H1 (cell line): ENCODE results near the gene PRDM15. TPM values are rescaled to one million over a fixed set of nuclear protein-coding genes. Genes with fewer than 3 reads are reported as not detected.

Source experiments
- CTCF ChIA-PET: fragments of 300-600 bp; sonication (Branson Sonifier 250); formaldehyde crosslinking; loops from one replicate; lab custom pipeline; 2021; ENCODE audit not compliant: partially characterized antibody; lab: Charles Lee
- POLR2A ChIA-PET: fragments of 300-600 bp; sonication (Branson Sonifier 250); formaldehyde crosslinking; loops from one replicate; lab custom pipeline; 2021; ENCODE audit warnings: inconsistent platforms; ENCODE audit not compliant: partially characterized antibody; lab: Charles Lee
- DNase-seq, 2 experiments: peaks; one replicate each; pipeline versions ENCODE4 v3.0.0 to v3.0.0-alpha.2; 2010 to 2022; ENCODE audit warnings: low spot score in 2 of 2, low read depth in 1 of 2, mixed read lengths in 1 of 2
- FAIRE-seq: peaks from 2 replicates; lab custom pipeline; 2011; peaks lifted over from hg19 to GRCh38; lab: Jason Lieb, UNC
- H2AFZ ChIP-seq: 2 replicates; pipeline ENCODE4 v1.8.1; 2012; ENCODE audit warnings: low read length, inconsistent platforms
- H2AK5ac ChIP-seq: 2 replicates; pipeline ENCODE4 v1.6.1; 2013; ENCODE audit warnings: low read depth, low read length
- H2BK120ac ChIP-seq: replicated peaks from 2 replicates; pipeline ENCODE3; 2013; ENCODE audit warnings: low read depth, low read length, inconsistent platforms
- H2BK12ac ChIP-seq: 2 replicates; pipeline ENCODE4 v1.6.1; 2013; ENCODE audit warnings: low read depth, low read length
- H2BK15ac ChIP-seq: 2 replicates; pipeline ENCODE4 v1.6.1; 2013; ENCODE audit warnings: low read length
- H2BK20ac ChIP-seq: 2 replicates; pipeline ENCODE4 v1.6.1; 2013; ENCODE audit warnings: low read length
- H2BK5ac ChIP-seq: 2 replicates; pipeline ENCODE4 v1.6.1; 2013; ENCODE audit warnings: low read depth, low read length
- H3K14ac ChIP-seq: 2 replicates; pipeline ENCODE4 v1.6.1; 2013; ENCODE audit warnings: inconsistent platforms; ENCODE audit not compliant: insufficient read length
- H3K18ac ChIP-seq: 2 replicates; pipeline ENCODE4 v1.6.1; 2013; ENCODE audit warnings: low read length; ENCODE audit errors: extremely low read depth
- H3K23ac ChIP-seq: 2 replicates; pipeline ENCODE4 v1.6.1; 2013; ENCODE audit warnings: inconsistent platforms; ENCODE audit not compliant: insufficient read length
- H3K23me2 ChIP-seq: 2 replicates; pipeline ENCODE4 v1.6.1; 2013; ENCODE audit warnings: low read depth, low read length
- H3K27ac ChIP-seq: 2 replicates; pipeline ENCODE4 v1.6.1; 2011; ENCODE audit warnings: low read depth, low read length, inconsistent platforms
- H3K27me3 ChIP-seq, 4 experiments: replicated peaks in 1 of 4; 1 replicate in 1 of 4; 2 replicates in 3 of 4; pipeline versions ENCODE4 v1.6.1 to v1.8.1; 2011 to 2013; ENCODE audit warnings: low read length in 3 of 4, mild to moderate bottlenecking in 3 of 4, inconsistent platforms in 2 of 4, mixed read lengths in 2 of 4, moderate library complexity in 1 of 4; ENCODE audit not compliant: control insufficient read depth in 3 of 4, insufficient read depth in 3 of 4; ENCODE audit errors: extremely low read depth in 1 of 4
- H3K36me3 ChIP-seq, 4 experiments: 2 replicates each; pipeline versions ENCODE4 v1.6.1 to v1.8.1; 2011 to 2013; ENCODE audit warnings: mild to moderate bottlenecking in 4 of 4, low read length in 3 of 4, moderate library complexity in 2 of 4, control low read depth in 1 of 4, inconsistent platforms in 1 of 4; ENCODE audit not compliant: insufficient read depth in 4 of 4, control insufficient read depth in 2 of 4
- H3K4ac ChIP-seq: replicated peaks from 2 replicates; pipeline ENCODE3; 2013; ENCODE audit warnings: low read length, low read depth, mixed read lengths, inconsistent platforms; ENCODE audit not compliant: insufficient read length
- H3K4me1 ChIP-seq, 4 experiments: replicated peaks in 1 of 4; 1 replicate in 1 of 4; 2 replicates in 3 of 4; pipeline versions ENCODE4 v1.6.1 to v1.8.1; 2011 to 2013; ENCODE audit warnings: low read length in 3 of 4, inconsistent platforms in 2 of 4, mixed read lengths in 1 of 4; ENCODE audit not compliant: insufficient read depth in 4 of 4, control insufficient read depth in 3 of 4
- H3K4me2 ChIP-seq, 2 experiments: 2 replicates each; pipeline versions ENCODE4 v1.6.1 to v1.8.1; 2011 to 2013; ENCODE audit warnings: low read depth in 2 of 2, low read length in 2 of 2, control low read depth in 1 of 2, inconsistent platforms in 1 of 2, mild to moderate bottlenecking in 1 of 2; ENCODE audit not compliant: insufficient read depth in 1 of 2
- H3K4me3 ChIP-seq, 4 experiments: fragments of 200-600, 300-600 bp in 1 of 4; sonication (generic), shearing (Covaris generic), sonication (Bioruptor Twin) in 1 of 4; 2 replicates each; pipeline versions ENCODE4 v1.5.1 to v1.8.1; 2011 to 2016; ENCODE audit warnings: low read length in 4 of 4, low read depth in 3 of 4, control low read depth in 2 of 4, inconsistent platforms in 2 of 4, mild to moderate bottlenecking in 2 of 4, mixed read lengths in 1 of 4, moderate library complexity in 1 of 4; ENCODE audit not compliant: insufficient read depth in 2 of 4; ENCODE audit errors: extremely low read depth in 1 of 4
- H3K56ac ChIP-seq: replicated peaks from 2 replicates; pipeline ENCODE3; 2013; ENCODE audit warnings: low read depth, mild to moderate bottlenecking, mixed read lengths, low read length, inconsistent platforms; ENCODE audit not compliant: insufficient read length
- H3K79me1 ChIP-seq: 2 replicates; pipeline ENCODE4 v1.6.1; 2013; ENCODE audit warnings: low read depth, low read length, control low read depth
- H3K79me2 ChIP-seq, 2 experiments: 2 replicates each; pipeline versions ENCODE4 v1.6.1 to v1.8.1; 2012 to 2013; ENCODE audit warnings: low read length in 2 of 2, mild to moderate bottlenecking in 2 of 2, inconsistent platforms in 1 of 2; ENCODE audit not compliant: insufficient read depth in 2 of 2, control insufficient read depth in 1 of 2
- H3K9ac ChIP-seq, 4 experiments: replicated peaks in 1 of 4; 1 replicate in 1 of 4; 2 replicates in 3 of 4; pipeline versions ENCODE4 v1.6.1 to v1.8.1; 2011 to 2013; ENCODE audit warnings: low read depth in 3 of 4, low read length in 3 of 4, control low read depth in 2 of 4, mild to moderate bottlenecking in 2 of 4, moderate library complexity in 2 of 4, inconsistent platforms in 1 of 4; ENCODE audit errors: extremely low read depth in 1 of 4
- H3K9me3 ChIP-seq, 2 experiments: 2 replicates each; pipeline versions ENCODE4 v1.6.1 to v1.8.1; 2012 to 2013; ENCODE audit warnings: mild to moderate bottlenecking in 2 of 2, moderate library complexity in 2 of 2, control low read depth in 1 of 2, inconsistent platforms in 1 of 2, low read depth in 1 of 2, low read length in 1 of 2, mixed read lengths in 1 of 2; ENCODE audit not compliant: insufficient read depth in 2 of 2
- H4K20me1 ChIP-seq, 2 experiments: replicated peaks in 1 of 2; 2 replicates each; pipeline versions ENCODE3 to v1.8.1; 2011 to 2013; ENCODE audit warnings: inconsistent platforms in 2 of 2, low read length in 2 of 2, mild to moderate bottlenecking in 1 of 2; ENCODE audit not compliant: insufficient read depth in 2 of 2, control insufficient read depth in 1 of 2
- H4K5ac ChIP-seq: 2 replicates; pipeline ENCODE4 v1.6.1; 2013; ENCODE audit warnings: low read length, low read depth, mixed read lengths, inconsistent platforms; ENCODE audit not compliant: insufficient read length
- H4K8ac ChIP-seq: 2 replicates; pipeline ENCODE4 v1.8.0; 2013; ENCODE audit warnings: mild to moderate bottlenecking, moderate library complexity, low read length, inconsistent platforms; ENCODE audit not compliant: insufficient read depth; ENCODE audit errors: extremely low read depth
- H4K91ac ChIP-seq: replicated peaks from 2 replicates; pipeline ENCODE3; 2013; ENCODE audit warnings: low read length, mixed read lengths, inconsistent platforms; ENCODE audit not compliant: insufficient read length
- ATF2 ChIP-seq: IDR thresholded peaks from 2 replicates; pipeline ENCODE4 v1.6.1; 2012; ENCODE audit warnings: low read length, inconsistent platforms
- CBX5 ChIP-seq: fragments of 300-800, 300-1000 bp; sonication (generic); IDR thresholded peaks from 2 replicates; pipeline ENCODE4 v1.7.1; 2016; ENCODE audit warnings: antibody characterized with exemption, low read length, low read depth
- CHD2 ChIP-seq: IDR thresholded peaks from 2 replicates; pipeline ENCODE4 v1.6.1; 2012; ENCODE audit warnings: low read length, improper control_type of control experiment
- MAX ChIP-seq: IDR thresholded peaks from 2 replicates; pipeline ENCODE4 v1.6.1; 2012; ENCODE audit warnings: inconsistent platforms
- RAD21 ChIP-seq, 2 experiments: IDR thresholded peaks in 1 of 2; conservative IDR thresholded peaks in 1 of 2; 2 replicates each; pipeline ENCODE4 v1.6.1; 2011; ENCODE audit warnings: low read depth in 2 of 2, low read length in 2 of 2, improper control_type of control experiment in 1 of 2, inconsistent platforms in 1 of 2, mild to moderate bottlenecking in 1 of 2, moderate library complexity in 1 of 2
- SAP30 ChIP-seq: fragments of 300-600 bp; sonication (generic); IDR thresholded peaks from 2 replicates; pipeline ENCODE4 v1.7.1; 2012; ENCODE audit warnings: low read length, moderate library complexity, mild to moderate bottlenecking, inconsistent platforms; ENCODE audit not compliant: insufficient read depth, insufficient replicate concordance
- YY1 ChIP-seq: IDR thresholded peaks from 2 replicates; pipeline ENCODE4 v1.6.1; 2011; ENCODE audit warnings: low read depth, mild to moderate bottlenecking, low read length
- WGBS, 2 experiments: shearing (Covaris generic) in 1 of 2; methylation state at CpG; one replicate each; pipeline versions ENCODE4 v1.1.6 to v1.1.7; 2013 to 2015; ENCODE audit warnings: low lambda C conversion rate in 2 of 2, mixed read lengths in 2 of 2, inconsistent platforms in 1 of 2, low coverage in 1 of 2, missing lambda C conversion rate in 1 of 2; ENCODE audit not compliant: insufficient replicate concordance in 2 of 2, insufficient coverage in 1 of 2, insufficient read length in 1 of 2; ENCODE audit errors: extremely low coverage in 1 of 2, missing lambda C conversion rate in 1 of 2; 5-methylcytosine and 5-hydroxymethylcytosine counted together
- polyA plus RNA-seq, 7 experiments: library from polyadenylated mRNA; depleted of rRNA in 3 of 7; stranded (reverse) in 5 of 7; unstranded in 2 of 7; fragments of >200 nt in 5 of 7; fragments of 200-250 nt in 2 of 7; gene quantifications; 1 replicate in 5 of 7; 2 replicates in 1 of 7; 4 replicates in 1 of 7; pipeline versions ENCODE4 v1.2.1 to v1.2.3, GENCODE V29; 2011 to 2013; ENCODE audit warnings: missing spikeins in 2 of 7, mixed read lengths in 2 of 7
- total RNA-seq: library from RNA; stranded (reverse); fragmentation: NEBNext Ultra II Directional; extraction: Animal tissue kit (Norgen Biotek cat#: 25700); gene quantifications from 2 replicates; pipeline ENCODE4 v1.2.1, GENCODE V29; 2021
- TF ChIP-seq, protein P1 (sequence below): IDR thresholded peaks from 2 replicates; pipeline ENCODE4 v1.6.1; 2012; ENCODE audit warnings: inconsistent platforms

PRDM15 gene
- total and polyA plus RNA-seq, 2 of the 8 experiments (the other 6 are each of a cell fraction or from before 2014, with no cell fraction given): 9.7 to 10.5 TPM

DNA sequence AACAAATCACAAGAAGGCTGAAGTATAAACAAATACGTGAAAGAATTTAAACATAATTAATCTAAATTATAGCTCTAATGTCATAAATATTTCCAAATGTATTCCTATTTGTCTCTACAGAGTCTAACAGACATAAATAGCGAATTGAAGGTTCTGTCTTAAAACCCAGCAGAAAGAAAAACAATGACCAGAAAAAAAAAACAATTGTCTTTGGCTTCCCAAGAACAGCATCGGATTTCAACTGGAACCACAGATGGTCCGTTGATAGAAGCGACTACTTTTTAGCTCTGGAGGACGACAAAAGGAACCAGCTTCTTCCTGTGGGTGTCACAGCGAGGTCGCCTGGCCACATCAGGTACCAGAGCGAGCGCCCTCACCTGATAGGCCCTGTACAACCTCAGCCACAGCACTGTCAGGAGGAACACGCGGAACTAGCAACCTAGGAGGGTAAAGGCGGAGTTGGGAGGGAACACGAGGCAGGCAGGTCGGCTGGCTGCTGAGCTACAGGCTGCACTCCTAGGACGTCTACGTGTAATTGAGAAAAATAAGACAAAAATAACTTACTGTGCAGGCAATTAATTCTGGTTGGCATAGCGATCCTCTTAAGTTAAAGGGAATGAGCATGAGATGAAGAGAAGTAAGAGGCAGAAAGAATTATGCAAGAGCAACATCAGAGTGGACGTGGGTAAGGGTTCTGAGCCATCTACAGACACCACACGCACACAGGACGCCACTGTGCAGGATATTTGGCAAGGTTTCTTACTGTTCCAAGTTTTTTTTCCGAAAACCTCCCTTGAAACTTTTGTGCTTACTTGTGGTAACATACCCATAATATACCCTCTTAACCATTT lies 16.7 kb upstream of the PRDM15 start:
- FAIRE-seq: no peak
- no peak for TF ChIP-seq CBX5
- TF ChIP-seq ATF2: no peak
- TF ChIP-seq MAX: peak; percentile 79
- TF ChIP-seq, protein P1, sequence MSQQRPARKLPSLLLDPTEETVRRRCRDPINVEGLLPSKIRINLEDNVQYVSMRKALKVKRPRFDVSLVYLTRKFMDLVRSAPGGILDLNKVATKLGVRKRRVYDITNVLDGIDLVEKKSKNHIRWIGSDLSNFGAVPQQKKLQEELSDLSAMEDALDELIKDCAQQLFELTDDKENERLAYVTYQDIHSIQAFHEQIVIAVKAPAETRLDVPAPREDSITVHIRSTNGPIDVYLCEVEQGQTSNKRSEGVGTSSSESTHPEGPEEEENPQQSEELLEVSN: peak; percentile 48
- TF ChIP-seq SAP30: no peak
- TF ChIP-seq YY1: no peak
- TF ChIP-seq CHD2: no peak
- TF ChIP-seq RAD21 (IDR thresholded peaks at IDR 0.05 in 1 of 2, conservative IDR thresholded peaks at IDR 0.05 in 1 of 2; ENCODE audit: low read depth in 2 of 2, low read length in 2 of 2): peak in 1 of 2 experiments; percentile 17; a peak in 1 of 4 replicates

More for the DNA sequence above, 16.7 kb upstream of the PRDM15 start:
- no peak overlapping the region for H2BK15ac ChIP-seq
- no peak overlapping the region for H3K9ac ChIP-seq
- no peak overlapping the region for H3K4me3 ChIP-seq
- no peaks in the 10 kb centered on the region for H3K23me2 ChIP-seq
- H4K8ac ChIP-seq: no peak overlapping the region
- no peak overlapping the region for H3K4me2 ChIP-seq
- H3K79me1 ChIP-seq: no peaks in the 10 kb centered on the region
- peaks cover 0 to 2% of the 10 kb centered on the region in 2 experiments for H4K20me1 ChIP-seq
- 63% methylated on average over 22 of the region's 22 CpGs; no CpG with 5 or more reads in 1 of the 2 experiments for WGBS, 2 experiments
- peak in 1 of 2 experiments; percentile 54 for DNase-seq
- no peak overlapping the region for H4K5ac ChIP-seq
- ChIA-PET POLR2A (interaction anchor here (0.6 to 1.4 kb wide), 5 partner anchors 10 to 144 kb away, joined by 3 to 5 read pairs (median 3); no protein-coding TSS in a partner anchor), CTCF (interaction anchor here (0.7 to 2.9 kb wide), 4 partner anchors 12 to 196 kb away, joined by 3 to 8 read pairs (median 3); no protein-coding TSS in a partner anchor)
- no peak overlapping the region for H3K56ac ChIP-seq
- H2AFZ ChIP-seq: no peak overlapping the region
- H3K4me1 ChIP-seq: peaks cover 4 to 23% (median 19%) of the 10 kb centered on the region in 4 experiments
- H3K27me3 ChIP-seq: no peaks in the 10 kb centered on the region
- H3K4ac ChIP-seq: no peak overlapping the region
- H2BK120ac ChIP-seq: no peak overlapping the region
- no peak overlapping the region for H2BK5ac ChIP-seq
- no peak overlapping the region for H3K23ac ChIP-seq
- peaks cover 0 to 2% (median 0%) of the 10 kb centered on the region in 4 experiments; a peak in 1 of 8 replicates for H3K36me3 ChIP-seq
- H2BK20ac ChIP-seq: no peak overlapping the region
- no peak overlapping the region for H2BK12ac ChIP-seq
- H3K18ac ChIP-seq: no peak overlapping the region
- H4K91ac ChIP-seq: no peak overlapping the region
- no peaks in the 10 kb centered on the region for H3K9me3 ChIP-seq
- no peak overlapping the region for H3K14ac ChIP-seq
- H3K79me2 ChIP-seq: no peaks in the 10 kb centered on the region
- no peak overlapping the region for H2AK5ac ChIP-seq
- no peak overlapping the region for H3K27ac ChIP-seq
